MCF 10A (cell line): ENCODE data around the gene EMC8. TPM values are rescaled to one million over a fixed set of nuclear protein-coding genes. Genes with fewer than 3 reads are reported as not detected.

ENCODE experiments used
- BruUV-seq: library from RNA; stranded (reverse); fragments of 400-500 nt; replicated peaks from 2 replicates; lab custom pipeline; 2021; lab: Mats Ljungman, UMichigan
- CTCF ChIA-PET: fragments of 300-600 bp; sonication (Branson Sonifier 250); formaldehyde crosslinking; extraction: SDS; loops from one replicate; lab custom pipeline; 2021; ENCODE audit warnings: antibody characterized with exemption, inconsistent platforms; lab: Yijun Ruan, JAX
- POLR2A ChIA-PET: fragments of 300-600, 350-650 bp; sonication (Branson Sonifier 250); formaldehyde crosslinking; extraction: SDS; loops from one replicate; lab custom pipeline; 2020; ENCODE audit warnings: antibody characterized with exemption, inconsistent platforms; lab: Yijun Ruan, JAX
- DNase-seq: peaks from one replicate; pipeline ENCODE4 v3.0.0-alpha.2; 2018; ENCODE audit not compliant: unreplicated experiment
- H3K27ac Mint-ChIP-seq: one replicate; pipeline ENCODE4 v1.8.0; 2022; ENCODE audit warnings: mild to moderate bottlenecking, low read depth, mixed read lengths; ENCODE audit not compliant: unreplicated experiment
- H3K27me3 Mint-ChIP-seq: one replicate; pipeline ENCODE4 v1.8.0; 2022; ENCODE audit warnings: mixed read lengths; ENCODE audit not compliant: insufficient read depth, unreplicated experiment
- H3K36me3 Mint-ChIP-seq: one replicate; pipeline ENCODE4 v1.8.0; 2022; ENCODE audit warnings: mild to moderate bottlenecking, moderate library complexity, mixed read lengths; ENCODE audit not compliant: insufficient read depth, unreplicated experiment
- H3K4me1 Mint-ChIP-seq: one replicate; pipeline ENCODE4 v1.8.0; 2022; ENCODE audit warnings: mixed read lengths; ENCODE audit not compliant: insufficient read depth, unreplicated experiment
- H3K4me3 Mint-ChIP-seq: one replicate; pipeline ENCODE4 v1.8.0; 2022; ENCODE audit warnings: mild to moderate bottlenecking, moderate library complexity, mixed read lengths; ENCODE audit not compliant: unreplicated experiment
- H3K9me3 Mint-ChIP-seq: one replicate; pipeline ENCODE4 v1.8.0; 2022; ENCODE audit warnings: mixed read lengths; ENCODE audit not compliant: unreplicated experiment
- CTCF ChIP-seq: fragments of 200-600 bp; IDR thresholded peaks from one replicate; pipeline ENCODE4 v1.8.0; 2022; ENCODE audit warnings: antibody characterized with exemption, mild to moderate bottlenecking; ENCODE audit not compliant: unreplicated experiment
- intact Hi-C: fragments of 100-400 bp; cut with micrococcal nuclease; formaldehyde crosslinking; loops from 2 replicates; pipeline ENCODE4 v1.14.1; 2022
- total RNA-seq: library from RNA; stranded (reverse); gene quantifications from 2 replicates; pipeline ENCODE4 v1.2.3, GENCODE V29; 2022

The EMC8 gene
- total RNA-seq, 1 experiment from 2014 or later = 68.5 TPM

- BruUV-seq = no TSS peak
- DNase-seq = peak; percentile 45
- H3K27ac Mint-ChIP-seq = no peak overlapping the region
These were observed 49.1 kb downstream of the EMC8 start for GRCh38 chr16:85750146-85750826.

GRCh38 chr16:85749771-85750145 lies 49.6 kb downstream of the EMC8 start:
- peak; percentile 35 for DNase-seq
- TSS peak; percentile 25 for BruUV-seq
- no peak for TF ChIP-seq CTCF
- intact Hi-C loops = loop anchor here (2.0 to 5.0 kb wide), 2 partner anchors 33 to 48 kb away; partner anchors contain the start of genes COX4I1 and EMC8
- ChIA-PET POLR2A (interaction anchor here (0.6 to 2.1 kb wide), 7 partner anchors 18 to 203 kb away, joined by 3 to 9 read pairs (median 4); partner anchors contain the start of genes COX4I1, EMC8 and GSE1), CTCF (interaction anchor here (0.7 to 1.1 kb wide), 5 partner anchors 13 to 74 kb away, joined by 3 to 9 read pairs (median 3); no protein-coding TSS in a partner anchor)
- Mint-ChIP-seq H3K9me3 (no peaks in the 10 kb centered on the region), H3K27me3 (no peaks in the 10 kb centered on the region), H3K36me3 (peaks cover 15% of the 10 kb centered on the region), H3K27ac (no peak overlapping the region), H3K4me3 (peak overlapping the region; percentile 79), H3K4me1 (peaks cover 31% of the 10 kb centered on the region)

More at GRCh38 chr16:85750146-85750826, 49.1 kb downstream of the EMC8 start:
- TF ChIP-seq CTCF = no peak
- intact Hi-C loops = loop anchor here (2.0 to 5.0 kb wide), 2 partner anchors 33 to 47 kb away; partner anchors contain the start of genes COX4I1 and EMC8
- Mint-ChIP-seq H3K36me3 (peaks cover 9% of the 10 kb centered on the region), H3K9me3 (no peaks in the 10 kb centered on the region), H3K27me3 (no peaks in the 10 kb centered on the region), H3K4me3 (peak overlapping the region; percentile 79), H3K4me1 (peaks cover 31% of the 10 kb centered on the region)
- ChIA-PET POLR2A (interaction anchor here (0.6 to 2.1 kb wide), 8 partner anchors 18 to 203 kb away, joined by 3 to 9 read pairs (median 4); partner anchors contain the start of genes COX4I1, EMC8 and GSE1), CTCF (interaction anchor here (0.6 to 1.2 kb wide), 5 partner anchors 13 to 431 kb away, joined by 3 to 9 read pairs (median 3); no protein-coding TSS in a partner anchor)

- Mint-ChIP-seq H3K36me3 (peaks cover 17% of the 10 kb centered on the region), H3K4me1 (peaks cover 16% of the 10 kb centered on the region), H3K27ac (peak overlapping the region; percentile 75), H3K9me3 (no peaks in the 10 kb centered on the region), H3K4me3 (peak overlapping the region; percentile 40), H3K27me3 (no peaks in the 10 kb centered on the region)
- intact Hi-C loops = no loop called here
- CTCF ChIA-PET = interaction anchor here (0.7 to 2.4 kb wide), 3 partner anchors 10 to 35 kb away, joined by 3 to 11 read pairs (median 3); no protein-coding TSS in a partner anchor
- POLR2A ChIA-PET = interaction anchor here (0.7 to 1.3 kb wide), 6 partner anchors 24 to 736 kb away, joined by 3 to 5 read pairs (median 3); partner anchors contain the start of genes GSE1 and ZDHHC7
- no TSS peak for BruUV-seq
- no peak for TF ChIP-seq CTCF
- DNase-seq = peak; percentile 92
These were observed 52.7 kb downstream of the EMC8 start for GRCh38 chr16:85746460-85747215.
